Measurements from ENCODE around the gene KLHL22. TPM values are rescaled to one million over a fixed set of nuclear protein-coding genes. Genes with fewer than 3 reads are reported as not detected.

Gene KLHL22
- total and polyA plus RNA-seq, 2 of the 8 experiments (the other 6 are each of a cell fraction or from before 2014, with no cell fraction given): 9.4 to 16.2 TPM

DNA sequence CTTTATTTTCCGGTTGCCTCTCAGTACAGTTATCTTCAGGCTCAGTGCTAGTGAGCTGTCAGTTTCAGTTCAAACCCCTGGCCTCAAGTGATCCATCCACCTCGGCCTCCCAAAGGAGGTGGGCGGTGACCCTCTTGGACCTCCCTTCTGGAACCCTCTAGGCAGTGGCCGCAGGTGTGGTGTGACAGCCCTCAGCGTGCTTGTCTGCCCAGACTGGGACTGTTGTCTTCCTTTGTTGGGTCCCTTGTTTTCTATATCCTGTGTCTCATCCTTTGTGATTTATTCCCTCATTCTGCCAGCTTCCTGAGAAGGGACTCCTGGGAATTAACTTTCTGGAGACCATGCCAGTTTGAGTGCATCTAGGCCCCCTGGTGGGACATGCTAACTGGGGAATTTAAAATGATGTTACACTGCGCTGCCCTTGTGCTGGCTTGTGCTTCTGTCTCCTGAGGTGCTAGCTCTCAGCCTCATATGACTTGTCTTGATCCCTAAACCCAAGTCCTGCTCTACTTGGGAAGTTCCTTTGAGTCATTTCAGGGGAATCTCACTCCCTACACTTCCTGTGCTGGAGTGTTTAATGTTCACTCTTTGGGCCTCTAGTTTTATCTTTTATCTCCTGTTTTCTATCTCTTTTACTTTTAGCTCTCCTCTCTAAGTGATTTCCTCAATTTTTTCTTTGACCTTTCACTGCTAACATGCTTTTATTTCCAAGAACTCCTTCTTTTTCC is 31.2 kb upstream of the KLHL22 start:
- Histone ChIP-seq H3K4ac (replicated peaks; ENCODE audit: insufficient read length, low read depth, low read length) (no peak overlapping the region), H2AK5ac (ENCODE audit: low read depth, low read length) (no peak overlapping the region), H3K79me1 (ENCODE audit: low read depth, low read length) (peaks cover 30% of the 10 kb centered on the region), H3K27me3 (replicated peaks in 1 of 4; ENCODE audit: control insufficient read depth in 3 of 4, extremely low read depth in 1 of 4, insufficient read depth in 3 of 4, low read length in 3 of 4) (no peaks in the 10 kb centered on the region), H4K20me1 (replicated peaks in 1 of 2; ENCODE audit: control insufficient read depth in 1 of 2, insufficient read depth in 2 of 2, low read length in 2 of 2) (peaks cover 14 to 15% of the 10 kb centered on the region in 2 experiments), H3K27ac (ENCODE audit: low read depth, low read length) (no peak overlapping the region), H2BK120ac (replicated peaks; ENCODE audit: low read depth, low read length) (no peak overlapping the region), H4K5ac (ENCODE audit: insufficient read length, low read depth, low read length) (no peak overlapping the region), H3K23ac (ENCODE audit: insufficient read length) (no peak overlapping the region), H2BK5ac (ENCODE audit: low read depth, low read length) (no peak overlapping the region), H4K91ac (replicated peaks; ENCODE audit: insufficient read length, low read length) (no peak overlapping the region), H3K9me3 (ENCODE audit: insufficient read depth in 2 of 2, low read depth in 1 of 2, low read length in 1 of 2) (peaks cover 0 to 3% of the 10 kb centered on the region in 2 experiments; a peak in 1 of 4 replicates), H3K9ac (replicated peaks in 1 of 4; ENCODE audit: extremely low read depth in 1 of 4, low read depth in 3 of 4, low read length in 3 of 4) (no peak overlapping the region; a peak in 1 of 7 replicates), H2BK20ac (ENCODE audit: low read length) (no peak overlapping the region), H2BK12ac (ENCODE audit: low read depth, low read length) (no peak overlapping the region), H3K18ac (ENCODE audit: extremely low read depth, low read length) (no peak overlapping the region), H3K4me1 (replicated peaks in 1 of 4; ENCODE audit: control insufficient read depth in 3 of 4, insufficient read depth in 4 of 4, low read length in 3 of 4) (peaks cover 0 to 18% (median 13%) of the 10 kb centered on the region in 4 experiments; a peak in 5 of 7 replicates), H4K8ac (ENCODE audit: extremely low read depth, insufficient read depth, low read length) (no peak overlapping the region), H3K36me3 (ENCODE audit: control insufficient read depth in 2 of 4, insufficient read depth in 4 of 4, low read length in 3 of 4) (peaks cover 0 to 7% (median 5%) of the 10 kb centered on the region in 4 experiments; a peak in 4 of 8 replicates), H3K4me2 (ENCODE audit: insufficient read depth in 1 of 2, low read depth in 2 of 2, low read length in 2 of 2) (no peak overlapping the region), H3K79me2 (ENCODE audit: control insufficient read depth in 1 of 2, insufficient read depth in 2 of 2, low read length in 2 of 2) (peaks cover 8 to 57% of the 10 kb centered on the region in 2 experiments), H3K14ac (ENCODE audit: insufficient read length) (no peak overlapping the region), H3K56ac (replicated peaks; ENCODE audit: insufficient read length, low read depth, low read length) (no peak overlapping the region), H3K4me3 (ENCODE audit: extremely low read depth in 1 of 4, insufficient read depth in 2 of 4, low read depth in 3 of 4, low read length in 4 of 4) (no peak overlapping the region), H3K23me2 (ENCODE audit: low read depth, low read length) (peaks cover 3% of the 10 kb centered on the region; the same call in 1 of the 2 replicates), H2BK15ac (ENCODE audit: low read length) (no peak overlapping the region), H2AFZ (ENCODE audit: low read length) (no peak overlapping the region)
- WGBS, 2 experiments (ENCODE audit: extremely low coverage in 1 of 2, insufficient coverage in 1 of 2, insufficient read length in 1 of 2, insufficient replicate concordance in 2 of 2, low coverage in 1 of 2, low lambda C conversion rate in 2 of 2, missing lambda C conversion rate in 1 of 2): 76% methylated on average over 6 of the region's 6 CpGs; no CpG with 5 or more reads in 1 of the 2 experiments
- ChIA-PET CTCF (ENCODE audit: partially characterized antibody) (interaction anchor here (1.0 to 1.7 kb wide), 8 partner anchors 8 to 277 kb away, joined by 3 to 4 read pairs (median 4); no protein-coding TSS in a partner anchor), POLR2A (ENCODE audit: partially characterized antibody) (interaction anchor here (1.1 to 1.9 kb wide), 2 partner anchors 8 to 19 kb away, joined by 3 to 4 read pairs; partner anchors contain the start of gene MED15)
- FAIRE-seq: no peak
- TF ChIP-seq CHD1 (IDR thresholded peaks at IDR 0.05; ENCODE audit: low read depth, low read length) (no peak), BCL11A (IDR thresholded peaks at IDR 0.05; ENCODE audit: low read depth in 2 of 2, low read length in 2 of 2) (no peak), HDAC2 (IDR thresholded peaks at IDR 0.05; ENCODE audit: borderline replicate concordance in 1 of 2, low read depth in 2 of 2, low read length in 2 of 2) (no peak), CTBP2 (IDR thresholded peaks at IDR 0.05; ENCODE audit: borderline replicate concordance, insufficient read depth, insufficient read length, low read length) (no peak), PHF8 (conservative IDR thresholded peaks at IDR 0.05; ENCODE audit: low read depth, low read length) (no peak)
- DNase-seq (ENCODE audit: low read depth in 1 of 2, low spot score in 2 of 2): no peak

Measured in H1 (cell line).